Raji (cell line): ENCODE data around the gene PANK2.

Source experiments
- POLR2A ChIP-seq: IDR thresholded peaks from 2 replicates; pipeline ENCODE4 v1.6.1; 2011; ENCODE audit warnings: low read depth, low read length, control low read depth; ENCODE audit not compliant: insufficient read depth

The PANK2 gene

GRCh38 chr20:3888622-3889488 lies at the start of gene PANK2:
PANK2 (plus strand) TSS chr20:3889387.
- peak; percentile 78; the same call in 1 of the 2 replicates for TF ChIP-seq POLR2A

GRCh38 chr20:3842348-3842930 lies 46.7 kb upstream of the PANK2 start:
- TF ChIP-seq POLR2A = no peak

GRCh38 chr20:3843490-3843889 lies 45.7 kb upstream of the PANK2 start:
- no peak for TF ChIP-seq POLR2A

- TF ChIP-seq POLR2A = no peak; the same call in 1 of the 2 replicates
These were observed 42.8 kb upstream of the PANK2 start for GRCh38 chr20:3846378-3846739.

- TF ChIP-seq POLR2A = peak; percentile 76
These were observed 42.3 kb upstream of the PANK2 start, which contains the start of gene MAVS for GRCh38 chr20:3846740-3847428. MAVS (plus strand) TSS chr20:3846834; CDS start chr20:3854625, 7,791 bp downstream.

GRCh38 chr20:3847429-3847940 lies 41.7 kb upstream of the PANK2 start:
- TF ChIP-seq POLR2A = no peak

- no peak for TF ChIP-seq POLR2A
These were observed 40.6 kb upstream of the PANK2 start for GRCh38 chr20:3848565-3848964.

- TF ChIP-seq POLR2A = no peak
These were observed 34.7 kb upstream of the PANK2 start for GRCh38 chr20:3854462-3854871.

GRCh38 chr20:3857405-3857804 lies 31.8 kb upstream of the PANK2 start:
- no peak for TF ChIP-seq POLR2A

GRCh38 chr20:3858689-3859088 lies 30.5 kb upstream of the PANK2 start:
- TF ChIP-seq POLR2A = no peak

- no peak for TF ChIP-seq POLR2A
These were observed 28.0 kb upstream of the PANK2 start for GRCh38 chr20:3861191-3861590.

GRCh38 chr20:3862333-3862732 lies 26.9 kb upstream of the PANK2 start:
- no peak for TF ChIP-seq POLR2A

GRCh38 chr20:3863317-3863716 lies 25.9 kb upstream of the PANK2 start:
- TF ChIP-seq POLR2A = no peak

GRCh38 chr20:3864518-3864917 lies 24.7 kb upstream of the PANK2 start:
- no peak for TF ChIP-seq POLR2A

GRCh38 chr20:3865152-3865886 lies 23.9 kb upstream of the PANK2 start:
- TF ChIP-seq POLR2A = no peak
